ENCODE data around the gene EDN2. TPM values are rescaled to one million over a fixed set of nuclear protein-coding genes. Genes with fewer than 3 reads are reported as not detected.

EDN2 gene
- total RNA-seq, 1 experiment from 2014 or later = 0.40 TPM

DNA sequence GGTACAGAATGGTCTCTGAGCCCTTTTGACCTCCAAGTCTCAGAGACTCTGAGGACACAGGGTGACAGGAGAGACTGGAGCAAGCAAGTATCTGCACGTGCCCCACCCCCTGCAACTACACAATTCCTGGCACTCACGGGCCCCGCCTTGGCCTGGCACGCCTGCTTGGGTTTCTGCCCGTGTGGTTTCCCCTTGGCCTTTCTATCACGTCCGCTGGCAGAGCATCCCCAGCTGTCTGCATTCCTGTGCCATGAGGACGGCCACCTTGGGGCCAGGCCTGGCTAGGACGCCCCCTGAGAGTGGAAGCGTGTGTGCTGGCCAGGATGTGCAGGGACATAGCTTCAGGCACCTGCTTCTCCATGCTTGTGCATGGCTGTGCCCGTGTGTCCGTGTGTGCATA lies 14.3 kb upstream of the EDN2 start:
- peak; percentile 82 for DNase-seq (ENCODE audit: low read depth)

- DNase-seq (ENCODE audit: low read depth) = peak; percentile 55
These were observed 13.9 kb upstream of the EDN2 start for GRCh38 chr1:41498391-41498790.

DNA sequence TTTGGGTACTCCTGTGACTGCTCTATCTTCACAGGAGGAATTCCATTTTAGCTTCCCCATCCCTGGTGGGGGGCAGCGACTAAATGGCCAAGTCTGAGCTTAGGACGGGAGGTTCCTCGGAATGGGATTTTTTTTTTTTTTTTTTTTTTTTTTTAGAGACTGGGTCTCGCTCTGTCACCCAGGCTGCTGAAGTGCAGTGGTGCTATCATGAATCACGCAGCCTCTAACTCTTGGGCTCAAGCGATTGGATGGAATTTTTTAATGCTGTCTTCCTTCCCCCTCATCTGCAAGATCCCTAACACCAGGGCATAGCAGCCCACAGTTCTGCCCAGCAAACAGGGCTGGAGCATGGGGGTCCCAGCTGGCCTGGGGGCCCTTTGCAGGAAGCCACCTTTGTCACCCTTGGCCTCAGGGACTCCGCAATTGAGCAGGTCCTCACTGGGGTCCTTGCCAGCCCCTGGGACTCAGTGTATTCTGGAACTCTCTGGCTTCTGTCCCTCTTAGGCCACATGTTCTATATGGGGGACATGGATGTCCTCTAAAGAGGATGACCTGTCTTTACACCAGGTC lies 13.1 kb upstream of the EDN2 start:
- DNase-seq (ENCODE audit: low read depth) = no peak

DNA sequence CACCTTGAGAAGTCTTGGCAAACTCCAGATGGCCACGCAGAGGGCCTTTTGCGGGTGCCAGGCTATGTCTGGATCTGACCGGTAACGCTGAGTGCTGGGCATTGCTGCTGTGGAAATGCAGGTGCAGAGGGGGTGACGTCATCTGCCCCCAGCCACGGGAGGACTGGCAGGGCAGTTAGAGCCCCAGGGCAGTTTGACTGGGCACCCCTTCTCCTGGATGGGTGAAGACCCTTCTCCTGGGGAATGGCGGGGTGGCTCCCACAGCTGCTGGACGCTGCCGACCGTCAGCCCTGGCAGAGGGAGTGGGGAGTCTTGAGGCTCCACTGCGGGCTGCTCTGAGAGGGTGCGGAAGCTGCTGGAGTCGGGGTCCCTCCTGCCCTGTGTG lies 12.6 kb upstream of the EDN2 start:
- DNase-seq (ENCODE audit: low read depth) = no peak

DNA sequence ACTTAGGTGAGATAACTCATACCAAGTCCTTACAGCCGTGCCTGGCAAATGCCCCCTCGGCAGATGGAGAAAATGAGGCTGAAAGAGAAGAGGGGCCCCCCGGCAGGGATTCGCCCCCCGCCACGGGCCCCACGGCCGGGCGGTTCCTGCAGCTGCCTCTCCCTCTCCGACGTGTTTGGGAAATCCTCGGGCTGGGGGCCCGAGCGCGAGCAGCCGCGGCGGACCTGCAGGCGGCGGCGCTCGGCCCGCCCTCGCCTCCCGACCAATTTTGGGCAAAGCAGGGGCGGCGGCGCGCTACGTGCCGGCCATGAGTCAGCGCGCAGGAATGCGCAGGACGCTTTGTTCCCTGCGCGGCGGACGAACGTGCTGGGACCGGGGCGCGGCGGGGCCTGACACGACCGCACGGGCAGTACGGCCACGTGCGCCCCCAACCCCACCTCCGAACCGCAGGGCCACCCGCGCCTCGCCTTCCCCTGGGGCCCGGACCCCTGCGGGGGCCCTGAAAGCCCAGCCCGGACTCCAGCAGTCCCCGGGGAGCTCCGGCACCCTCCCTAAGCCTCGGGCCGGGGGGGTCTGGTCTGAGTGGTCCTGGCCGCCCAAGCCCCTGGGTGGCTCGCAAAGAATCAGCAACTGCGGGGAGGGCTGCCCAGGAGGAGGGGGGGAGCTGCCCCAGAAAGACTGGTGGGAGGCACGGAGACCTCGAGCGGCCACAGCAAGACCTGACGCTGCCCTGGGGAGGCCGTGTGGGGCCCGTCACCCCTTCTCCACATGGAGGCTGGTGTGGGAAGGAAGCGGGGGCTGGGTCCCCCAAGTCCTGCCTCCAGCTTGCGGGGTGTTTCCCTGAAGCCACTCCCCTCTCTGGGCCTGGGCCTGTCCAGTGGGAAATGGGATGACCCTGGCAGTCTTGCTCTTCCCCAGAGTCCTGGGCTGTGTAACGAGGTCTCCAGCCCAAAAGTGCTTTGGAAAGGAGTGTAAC lies 11.9 kb upstream of the EDN2 start:
- DNase-seq (ENCODE audit: low read depth) = peak; percentile 95

DNA sequence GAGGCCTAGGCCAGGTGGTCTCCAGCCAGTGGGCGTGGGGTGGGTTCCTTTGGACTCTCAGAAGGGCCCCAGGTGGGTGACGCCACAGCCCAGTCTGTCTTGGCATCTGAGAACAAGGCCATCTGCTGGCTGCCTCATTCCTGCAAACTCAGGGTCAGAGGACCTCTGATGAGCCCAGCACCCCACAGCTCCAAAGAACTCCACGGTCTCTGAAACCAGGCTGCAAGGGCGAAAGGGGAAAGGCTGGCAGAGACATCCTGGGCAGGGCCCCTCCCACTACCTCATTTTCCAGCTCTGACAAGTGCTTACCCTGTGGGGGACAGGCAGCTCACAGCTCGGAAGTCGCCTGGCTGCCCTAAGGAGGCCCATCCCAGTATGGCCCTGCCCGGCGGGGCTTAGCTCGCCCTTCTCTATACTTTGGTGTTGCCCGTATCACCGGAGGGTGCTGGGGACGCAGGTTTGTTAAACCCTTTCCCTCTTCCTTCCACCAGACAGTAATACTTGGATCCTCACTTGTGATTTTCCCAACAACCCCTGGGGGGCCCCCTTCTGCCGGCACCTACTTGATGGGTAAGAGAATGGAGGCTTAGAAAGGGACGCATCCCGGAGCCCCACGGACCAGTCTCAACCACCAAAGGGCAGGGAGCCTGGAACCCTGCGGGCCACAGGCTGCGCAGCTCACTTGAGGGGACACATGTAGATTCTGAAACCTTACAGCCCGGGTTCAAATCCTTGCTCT lies 10.9 kb upstream of the EDN2 start:
- peak; percentile 69 for DNase-seq (ENCODE audit: low read depth)

DNA sequence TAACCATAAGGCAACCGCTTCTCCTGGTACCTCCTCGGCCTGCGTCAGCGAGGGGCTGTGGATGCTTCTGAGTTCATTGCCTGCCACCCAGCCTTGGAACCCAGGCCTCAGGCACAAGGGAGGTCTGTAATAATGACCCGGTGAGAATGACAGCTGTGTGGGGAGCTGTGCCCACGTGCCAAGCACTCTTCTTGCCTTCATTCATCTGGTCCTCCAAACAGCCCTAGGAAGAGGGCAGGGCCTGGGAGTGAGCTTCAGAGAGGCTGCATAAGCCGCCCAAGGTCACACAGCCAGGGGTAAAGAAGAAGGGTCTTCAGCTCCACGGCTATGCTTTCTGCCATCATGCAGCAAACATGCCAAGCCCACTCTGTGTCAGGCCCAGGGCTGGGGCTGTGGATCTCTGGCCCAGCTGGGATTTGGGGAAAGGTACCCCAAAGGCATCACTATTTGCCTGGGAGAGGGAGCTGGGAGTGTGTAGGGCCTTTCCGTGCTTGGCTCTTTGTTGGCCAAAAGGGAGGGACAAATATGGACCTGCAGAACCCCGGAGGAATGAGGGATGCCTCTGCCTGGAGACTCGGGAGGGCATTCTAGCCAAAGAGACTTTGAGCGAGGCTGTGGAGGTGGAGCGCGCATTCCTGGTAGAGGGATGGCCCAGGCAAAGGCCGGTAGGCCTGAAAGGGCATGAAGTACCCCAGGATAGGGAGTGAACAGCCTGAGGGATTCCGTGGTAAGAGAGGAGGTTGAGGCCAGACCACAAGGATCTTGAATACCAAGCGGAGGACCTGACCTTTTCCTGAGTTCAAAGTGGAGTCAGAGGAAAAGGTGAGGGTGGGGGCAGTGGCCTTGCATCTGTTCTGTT lies 10.1 kb upstream of the EDN2 start:
- DNase-seq (ENCODE audit: low read depth) = no peak

GRCh38 chr1:41493626-41494350 lies 9.3 kb upstream of the EDN2 start:
- DNase-seq (ENCODE audit: low read depth) = no peak

DNA sequence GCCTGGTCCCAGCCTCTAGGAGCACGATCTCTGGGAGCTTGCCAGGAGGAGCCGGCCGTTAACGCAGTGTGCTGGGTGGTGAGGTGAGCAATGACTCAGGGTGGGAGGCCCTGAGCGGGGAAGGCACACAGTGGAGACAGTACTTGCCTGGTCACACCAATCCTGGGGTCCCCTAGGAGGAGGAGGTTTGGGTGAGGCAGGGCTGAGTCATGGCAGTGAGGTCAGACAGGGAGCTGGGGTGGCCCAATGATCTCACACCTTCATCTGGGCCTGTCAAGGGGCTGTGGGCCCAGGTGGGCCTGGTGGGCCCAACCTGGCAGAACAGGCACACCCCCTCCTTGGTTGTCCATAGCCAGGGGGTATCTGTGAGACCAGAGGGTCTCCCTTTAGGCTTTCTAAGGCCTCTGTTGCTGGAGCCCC lies 8.6 kb upstream of the EDN2 start:
- DNase-seq (ENCODE audit: low read depth) = peak; percentile 98

- no peak for DNase-seq (ENCODE audit: low read depth)
These were observed 7.9 kb upstream of the EDN2 start for GRCh38 chr1:41492341-41492848.

DNA sequence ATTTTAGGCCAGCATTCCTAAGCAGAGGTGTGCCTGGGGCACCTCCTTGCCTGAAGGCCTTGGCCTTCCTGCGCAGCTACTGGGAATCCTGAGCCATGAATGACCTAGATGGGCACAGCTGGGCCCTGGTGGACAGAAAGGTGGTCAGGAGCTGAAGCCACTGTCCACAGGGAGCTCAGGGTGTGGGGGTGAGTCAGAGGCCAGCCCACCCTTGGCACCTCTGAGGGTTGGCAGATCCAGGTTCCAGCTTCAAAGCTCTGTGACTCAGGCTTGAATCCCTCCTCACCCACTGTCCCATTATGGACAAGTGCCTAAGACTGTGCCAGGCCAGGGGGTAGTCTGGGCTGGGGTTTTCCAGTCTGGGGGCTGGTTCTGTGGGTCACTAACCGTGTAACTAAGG lies 6.4 kb upstream of the EDN2 start:
- DNase-seq (ENCODE audit: low read depth) = no peak

DNA sequence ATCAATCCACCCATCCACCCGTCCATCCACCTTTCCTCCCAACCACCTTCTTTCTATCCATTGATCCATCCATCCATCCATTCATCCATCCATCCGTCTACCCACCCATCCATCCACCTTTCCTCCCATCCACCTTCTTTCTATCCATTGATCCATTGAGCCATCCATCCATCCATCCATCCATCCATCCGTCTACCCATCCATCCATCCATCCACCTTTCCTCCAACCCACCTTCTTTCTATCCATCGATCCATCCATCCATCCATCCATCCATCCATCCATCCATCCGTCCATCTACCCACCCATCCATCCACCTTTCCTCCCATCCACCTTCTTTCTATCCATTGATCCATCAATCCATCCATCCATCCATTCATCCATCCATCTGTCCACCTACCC lies 5.1 kb upstream of the EDN2 start:
- DNase-seq (ENCODE audit: low read depth) = no peak

DNA sequence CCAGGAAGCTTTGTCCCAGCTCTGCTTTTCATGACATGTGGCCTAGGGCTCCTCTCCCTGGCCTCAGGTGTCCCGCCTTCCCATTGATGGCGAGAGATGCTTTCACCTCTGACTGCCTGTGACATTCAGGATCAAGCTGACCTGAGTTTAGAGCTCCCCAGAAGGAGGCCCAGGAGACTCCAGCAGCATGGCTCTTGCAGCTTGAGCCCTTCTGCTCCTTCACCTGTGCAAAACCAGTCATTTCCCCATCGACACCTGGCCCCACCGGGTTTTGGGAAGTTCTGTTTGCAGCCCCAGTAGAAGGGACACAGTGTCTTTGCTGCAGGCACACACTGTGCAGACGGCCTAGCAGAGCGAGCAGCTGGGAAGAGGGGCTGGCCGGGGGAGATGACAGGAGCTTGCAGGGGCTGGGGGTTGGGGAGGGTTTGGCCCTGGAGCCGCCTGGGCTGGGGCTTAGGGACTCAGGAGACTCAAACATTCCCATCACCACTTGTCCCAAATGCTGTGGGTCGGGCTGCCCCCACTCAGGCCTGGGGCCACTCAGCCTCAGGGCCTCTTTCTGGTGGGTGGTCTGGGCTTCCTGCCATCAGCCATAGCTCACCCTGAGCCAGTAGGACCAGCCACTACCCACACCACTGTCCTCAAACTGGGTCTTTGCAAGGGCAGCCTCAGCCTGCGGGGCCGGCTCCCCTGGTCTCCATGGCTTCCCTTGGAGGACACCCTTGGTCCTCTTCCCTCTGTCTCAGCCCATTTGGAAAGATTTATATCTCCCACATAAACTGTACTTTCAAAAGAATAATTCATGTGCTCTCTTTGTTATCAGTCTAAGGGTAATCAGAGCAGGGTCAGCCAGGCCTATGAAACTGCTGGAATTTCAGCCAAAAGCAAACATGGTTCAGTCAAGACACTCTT lies 3.8 kb upstream of the EDN2 start:
- no peak for DNase-seq (ENCODE audit: low read depth)

DNA sequence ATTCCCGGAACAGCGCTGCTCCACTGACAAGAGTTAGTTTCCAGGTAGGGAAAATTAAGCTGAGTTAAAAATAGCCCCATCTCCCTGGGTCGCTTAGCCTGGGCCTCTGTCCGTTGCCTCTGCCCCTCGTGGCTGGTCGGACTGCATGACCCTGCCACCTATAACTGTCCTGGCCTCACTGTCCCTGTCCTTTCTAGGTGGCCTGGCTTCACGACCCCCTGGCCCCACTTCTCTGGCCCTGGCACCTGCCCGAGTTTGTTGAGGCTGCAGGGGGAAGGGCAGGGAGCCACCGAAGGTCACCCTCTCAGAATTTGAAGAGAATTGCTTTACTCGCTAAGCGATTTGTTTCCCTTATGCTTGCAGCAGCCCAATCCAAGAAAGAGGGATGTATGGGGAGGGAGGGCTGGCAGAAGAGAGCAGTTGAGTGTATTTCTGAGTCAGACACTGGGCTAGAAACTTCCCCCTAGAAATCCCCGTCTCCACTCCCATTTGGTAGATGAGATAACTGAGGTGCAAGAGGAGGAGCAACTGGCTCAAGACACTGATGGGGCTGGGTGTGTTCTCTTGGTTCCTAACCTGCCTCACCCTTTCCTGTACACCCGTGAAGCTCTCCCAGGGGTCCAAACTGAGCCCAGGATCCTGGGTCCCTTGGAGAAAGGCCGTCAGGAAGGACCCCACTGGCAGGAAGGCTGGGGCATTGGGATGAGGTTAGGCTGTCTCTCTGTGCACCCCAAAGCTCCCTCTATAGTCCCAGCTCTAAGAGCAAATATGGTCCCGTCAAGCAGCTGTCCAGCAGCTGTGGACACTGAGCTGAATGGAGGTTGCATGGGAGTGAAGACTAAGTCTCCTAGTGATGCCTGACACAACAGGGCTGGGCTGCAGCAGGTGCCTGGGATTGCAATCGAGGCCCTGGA lies 2.9 kb upstream of the EDN2 start:
- peak; percentile 70 for DNase-seq (ENCODE audit: low read depth)

GRCh38 chr1:41486371-41487125 lies 2.1 kb upstream of the EDN2 start:
- peak; percentile 77 for DNase-seq (ENCODE audit: low read depth)

- DNase-seq (ENCODE audit: low read depth) = no peak
These were observed 1.5 kb upstream of the EDN2 start for GRCh38 chr1:41486053-41486370.

- peak; percentile 91 for DNase-seq (ENCODE audit: low read depth)
These were observed 1.1 kb upstream of the EDN2 start for GRCh38 chr1:41485605-41486004.

DNA sequence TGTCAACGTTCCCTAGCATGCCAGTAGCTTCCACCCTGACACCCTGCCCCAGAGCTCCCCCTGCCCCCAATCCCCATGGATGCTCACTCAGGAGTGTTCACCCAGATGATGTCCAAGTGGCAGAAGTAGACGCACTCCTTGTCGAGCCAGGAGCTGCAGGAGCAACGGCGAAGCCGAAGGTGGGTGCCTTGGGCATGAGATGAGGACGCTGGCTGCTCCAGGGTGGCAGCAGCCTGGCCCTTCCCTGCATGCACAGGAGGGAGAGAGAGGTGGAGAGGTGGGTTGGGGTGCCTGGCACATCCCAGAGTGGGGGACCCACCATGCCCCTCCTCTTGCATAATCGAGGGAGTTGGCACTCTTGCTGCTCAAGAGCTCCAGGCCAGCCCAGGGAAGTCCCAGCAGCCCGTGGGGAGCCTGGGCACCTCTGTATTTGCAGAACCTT lies 502 bp downstream of the EDN2 start:
- no peak for DNase-seq (ENCODE audit: low read depth)
